T-helper 22 cell (primary cell): Measurements from ENCODE around the gene NUP93.

Source experiments
- DNase-seq: peaks from one replicate; pipeline ENCODE4 v3.0.0-alpha.2; 2020; ENCODE audit warnings: low read depth

The NUP93 gene

GRCh38 chr16:56817938-56818337, 88.0 kb downstream of the NUP93 start:
- no peak for DNase-seq

DNA sequence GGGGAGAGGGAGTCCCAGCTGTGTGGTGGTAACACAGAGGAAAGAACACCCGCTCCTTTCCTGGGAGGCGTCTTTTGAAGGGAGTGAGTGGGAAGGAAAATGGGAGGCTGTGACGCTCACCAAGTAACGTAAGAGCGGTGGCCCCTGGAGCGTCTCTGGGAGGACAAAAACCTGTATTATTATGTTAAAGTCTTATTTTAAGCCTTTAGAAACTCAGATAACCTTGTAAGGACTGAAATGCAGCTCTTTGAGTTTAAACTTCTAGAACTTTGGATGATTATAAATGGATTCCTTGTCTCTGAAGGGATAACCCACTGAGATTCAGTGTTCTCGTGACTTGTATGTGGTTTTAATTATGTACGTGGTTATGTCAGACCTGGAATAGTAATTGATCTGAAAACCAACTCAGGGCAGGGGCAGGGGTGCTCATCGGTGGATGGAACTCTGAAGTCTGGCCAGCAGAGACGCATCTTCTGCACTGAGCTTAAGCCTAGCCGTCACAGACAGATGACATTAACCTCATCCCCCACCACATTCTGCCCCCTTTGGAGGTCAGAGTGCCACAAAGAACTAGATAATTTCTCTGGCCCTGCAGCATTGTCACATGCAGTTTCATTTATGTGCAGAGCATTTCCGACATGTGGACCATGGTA, 93.3 kb downstream of the NUP93 start:
- no peak for DNase-seq

GRCh38 chr16:56824331-56824730, 94.4 kb downstream of the NUP93 start:
- DNase-seq = no peak

DNA sequence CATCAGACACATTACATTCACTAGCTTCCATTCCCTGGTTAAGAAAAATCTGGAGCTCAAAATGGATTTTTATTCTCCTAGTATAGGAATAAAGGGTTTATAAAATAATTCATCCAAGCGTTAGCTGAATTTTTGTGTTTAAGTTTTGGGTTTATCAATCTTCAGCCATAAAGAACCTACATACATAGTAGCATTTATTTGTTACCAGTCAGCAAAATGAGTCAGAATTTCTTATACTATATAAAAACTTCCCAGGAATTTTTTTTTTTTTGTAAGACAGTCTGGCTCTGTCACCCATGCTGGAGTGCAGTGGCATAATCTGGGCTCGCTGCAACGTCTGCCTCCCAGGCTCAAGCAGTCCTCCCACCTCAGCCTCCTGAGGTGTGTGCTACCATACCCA, 94.9 kb downstream of the NUP93 start:
- DNase-seq = no peak

DNA sequence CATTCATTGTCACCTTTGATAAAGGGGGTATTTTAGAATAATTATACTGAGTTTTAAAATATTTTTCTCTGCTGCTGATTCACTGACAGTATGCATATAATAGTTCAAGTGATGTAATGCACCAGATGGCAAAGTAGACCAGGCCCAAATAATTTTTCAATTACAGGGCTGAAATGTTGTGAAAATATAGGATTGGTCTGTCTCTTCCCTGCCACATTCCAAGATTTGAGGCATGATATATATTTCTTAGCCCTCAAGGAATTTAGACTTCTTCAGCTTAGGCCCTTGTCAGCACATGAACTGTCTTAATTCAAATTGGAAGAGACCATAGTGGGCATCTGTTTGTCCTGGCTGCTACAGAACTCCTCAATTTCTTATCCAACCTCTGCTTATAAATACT, 95.9 kb downstream of the NUP93 start:
- DNase-seq = no peak

- no peak for DNase-seq
Measured at GRCh38 chr16:56828647-56829046, 98.7 kb downstream of the NUP93 start.

GRCh38 chr16:56830669-56831068, 100.7 kb downstream of the NUP93 start:
- DNase-seq = no peak

- DNase-seq = no peak
Measured at GRCh38 chr16:56832768-56833167, 102.8 kb downstream of the NUP93 start.

- no peak for DNase-seq
Measured at GRCh38 chr16:56833243-56833970, 103.5 kb downstream of the NUP93 start.

- no peak for DNase-seq
Measured at GRCh38 chr16:56835320-56835719, 105.4 kb downstream of the NUP93 start.

GRCh38 chr16:56836410-56837230, 106.7 kb downstream of the NUP93 start:
- no peak for DNase-seq

DNA sequence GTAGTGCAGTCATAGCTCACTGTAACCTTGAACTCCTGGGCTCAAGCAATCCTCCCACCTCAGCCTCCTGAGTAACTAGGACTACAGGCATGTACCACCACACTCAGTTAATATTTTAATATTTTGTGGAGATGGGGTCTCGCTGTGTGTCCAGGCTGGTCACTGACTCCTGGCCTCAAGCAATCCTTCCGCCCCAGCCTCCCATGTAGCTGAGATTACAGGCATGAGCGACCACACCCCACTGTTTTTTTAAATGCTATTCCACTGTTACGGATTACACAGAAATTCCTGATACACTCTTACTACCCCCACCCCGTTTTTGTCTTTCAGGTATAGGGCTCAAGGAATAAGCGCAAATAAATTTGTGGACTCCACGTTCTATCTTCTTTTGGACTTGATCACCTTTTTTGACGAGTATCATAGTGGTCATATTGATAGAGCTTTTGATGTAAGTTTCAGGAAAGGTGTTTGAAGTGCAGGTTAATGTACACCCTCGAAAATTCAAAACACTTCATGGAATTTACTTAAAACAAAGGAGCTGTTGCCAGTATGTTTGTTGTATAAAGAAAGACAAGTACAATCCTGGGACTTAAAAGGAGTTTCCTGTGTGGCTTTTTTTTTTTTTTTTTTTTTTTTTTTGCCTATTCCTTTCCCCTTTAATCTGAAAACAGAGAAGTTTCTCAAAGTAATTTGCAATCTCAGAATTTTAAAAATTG, 108.9 kb downstream of the NUP93 start:
- no peak for DNase-seq

- no peak for DNase-seq
Measured at GRCh38 chr16:56841233-56841632, 111.3 kb downstream of the NUP93 start.

DNA sequence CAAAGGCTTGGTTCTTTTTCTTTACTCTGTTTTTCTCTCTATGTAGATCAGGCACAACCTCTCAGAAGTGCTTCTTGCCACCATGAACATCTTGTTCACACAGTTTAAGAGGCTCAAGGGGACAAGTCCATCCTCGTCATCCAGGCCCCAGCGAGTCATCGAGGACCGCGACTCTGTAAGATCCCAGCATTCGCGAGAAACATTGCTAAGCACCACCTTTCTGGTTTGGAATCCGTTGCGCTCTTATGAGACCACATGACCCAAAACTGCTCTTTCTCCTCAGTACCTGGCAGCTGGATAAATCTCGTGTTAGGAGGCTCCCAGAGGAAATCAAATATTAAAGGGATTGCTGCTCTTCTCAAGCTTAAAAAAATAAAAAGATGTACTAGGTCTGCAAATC, 111.7 kb downstream of the NUP93 start:
- DNase-seq = no peak

GRCh38 chr16:56842133-56842532, 112.2 kb downstream of the NUP93 start:
- DNase-seq = no peak

- DNase-seq = no peak
Measured at GRCh38 chr16:56844056-56844455, 114.1 kb downstream of the NUP93 start.

DNA sequence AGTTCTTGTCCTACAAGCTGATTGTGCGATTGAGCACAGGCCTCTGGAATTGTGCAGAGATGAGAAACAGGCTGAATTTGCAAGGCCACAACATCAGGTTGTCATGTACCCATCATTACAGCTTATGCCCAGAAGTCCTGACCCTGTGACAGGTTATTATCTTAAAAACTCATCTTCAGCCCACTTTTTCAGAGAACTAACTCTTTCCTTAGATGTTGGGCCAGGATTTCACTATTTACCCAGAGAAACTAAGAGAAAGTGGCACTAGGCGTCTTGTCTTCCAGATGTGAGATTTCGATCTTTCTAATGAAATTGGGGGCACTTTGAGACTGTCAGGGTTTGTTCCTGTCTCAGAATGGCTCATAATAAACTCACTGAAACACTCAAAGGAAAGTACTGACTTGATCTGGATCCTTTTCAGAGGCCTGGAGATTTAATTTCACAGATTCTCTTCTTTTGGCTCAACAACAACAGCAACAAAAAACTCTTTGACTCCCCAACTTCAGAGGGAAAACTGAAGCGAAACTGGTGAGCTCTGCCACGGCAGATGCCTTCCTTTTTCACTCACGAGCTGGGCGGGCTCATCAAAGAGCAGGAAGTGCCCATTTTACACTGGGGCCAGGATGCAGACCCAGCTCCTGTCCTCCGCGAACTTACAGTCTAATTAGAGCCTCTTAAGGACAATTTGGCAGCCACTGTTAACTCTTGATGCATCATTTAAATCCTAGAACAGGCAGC, 117.4 kb downstream of the NUP93 start:
- no peak for DNase-seq

GRCh38 chr16:56848029-56848936, 118.4 kb downstream of the NUP93 start:
- DNase-seq = no peak

DNA sequence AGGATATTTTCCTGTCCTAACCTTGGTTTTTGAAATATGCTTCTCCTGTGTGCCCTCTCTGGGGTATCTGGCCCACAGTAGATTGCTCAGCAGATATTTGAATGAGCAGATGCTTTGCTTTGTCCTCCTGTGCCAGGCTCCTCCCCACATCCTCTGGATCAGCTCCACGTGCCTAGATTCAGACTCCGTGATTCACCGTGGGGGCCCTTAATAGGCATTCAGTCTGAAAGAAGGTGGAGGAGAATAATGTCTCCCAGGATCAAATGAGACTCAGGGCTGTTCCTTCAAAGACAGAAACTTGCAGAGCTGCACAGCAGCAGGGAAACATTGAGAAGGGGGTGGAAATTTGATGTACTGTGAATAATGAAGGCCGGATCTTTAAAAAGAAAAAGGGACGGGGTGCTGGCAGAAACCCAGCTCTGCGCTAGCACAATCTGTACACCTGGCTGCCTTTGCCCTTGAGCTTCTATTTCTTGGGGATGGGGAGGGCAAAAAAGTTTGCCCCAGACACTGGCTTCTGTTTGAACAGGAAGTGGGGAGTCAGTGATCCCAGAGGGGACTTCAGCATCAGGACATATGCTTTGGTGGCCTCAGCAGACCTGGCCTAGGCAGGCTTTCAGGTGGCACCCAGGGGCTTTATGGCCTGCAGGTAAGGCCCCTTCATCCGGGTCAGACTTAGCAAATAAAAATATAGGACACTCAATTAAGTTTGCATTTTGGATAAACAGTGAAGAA, 119.2 kb downstream of the NUP93 start:
- DNase-seq = no peak
